ENCODE results near the gene RPE65.
"Not testable (repeated sequence)": the region's sequence is repeated elsewhere in the genome, so short reads cannot be mapped to it uniquely, and the experiment has no call there.

Gene RPE65

GRCh38 chr1:68481041-68481440, 31.3 kb upstream of the RPE65 start:
- WGBS, 2 experiments (ENCODE audit: insufficient coverage in 2 of 2) = 71 to 100% methylated on average over 1 of the region's 3 CpGs
- no peaks in the 10 kb centered on the region for H3K9me3 ChIP-seq (ENCODE audit: control insufficient read depth, low read length)

GRCh38 chr1:68479501-68479900, 29.7 kb upstream of the RPE65 start:
- no peaks in the 10 kb centered on the region for H3K9me3 ChIP-seq (ENCODE audit: control insufficient read depth, low read length)
- H3K4me1 ChIP-seq (ENCODE audit: control insufficient read depth, insufficient read depth, low read length, poor library complexity, severe bottlenecking) = no peaks in the 10 kb centered on the region
- WGBS, 2 experiments (ENCODE audit: insufficient coverage in 2 of 2) = 80% methylated on average over 1 of the region's 2 CpGs; no CpG with 5 or more reads in 1 of the 2 experiments
- no peak overlapping the region for H3K27ac ChIP-seq (ENCODE audit: low read depth, low read length, severe bottlenecking)
- peaks cover 49% of the 10 kb centered on the region for H3K36me3 ChIP-seq (ENCODE audit: control insufficient read depth, insufficient read depth, low read length)
- H3K4me3 ChIP-seq (ENCODE audit: extremely low read depth, insufficient read depth, low read length, poor library complexity, severe bottlenecking) = no peak overlapping the region

More at GRCh38 chr1:68481041-68481440, 31.3 kb upstream of the RPE65 start:
- H3K36me3 ChIP-seq (ENCODE audit: control insufficient read depth, insufficient read depth, low read length) = peaks cover 53% of the 10 kb centered on the region
- no peak overlapping the region for H3K4me3 ChIP-seq (ENCODE audit: extremely low read depth, insufficient read depth, low read length, poor library complexity, severe bottlenecking)
- no peak overlapping the region for H3K27ac ChIP-seq (ENCODE audit: low read depth, low read length, severe bottlenecking)
- no peaks in the 10 kb centered on the region for H3K4me1 ChIP-seq (ENCODE audit: control insufficient read depth, insufficient read depth, low read length, poor library complexity, severe bottlenecking)

- H3K4me1 ChIP-seq (ENCODE audit: control insufficient read depth, insufficient read depth, low read length, poor library complexity, severe bottlenecking) = no peaks in the 10 kb centered on the region
- peaks cover 46% of the 10 kb centered on the region for H3K36me3 ChIP-seq (ENCODE audit: control insufficient read depth, insufficient read depth, low read length)
- H3K9me3 ChIP-seq (ENCODE audit: control insufficient read depth, low read length) = no peaks in the 10 kb centered on the region
- no peak overlapping the region for H3K4me3 ChIP-seq (ENCODE audit: extremely low read depth, insufficient read depth, low read length, poor library complexity, severe bottlenecking)
- H3K27ac ChIP-seq (ENCODE audit: low read depth, low read length, severe bottlenecking) = no peak overlapping the region
- 100% methylated on average over 1 of the region's 2 CpGs; no CpG with 5 or more reads in 1 of the 2 experiments for WGBS, 2 experiments (ENCODE audit: insufficient coverage in 2 of 2)
These were observed 28.9 kb upstream of the RPE65 start for GRCh38 chr1:68478662-68479061.

GRCh38 chr1:68476626-68477025, 26.9 kb upstream of the RPE65 start:
- not testable (repeated sequence) for H3K27ac ChIP-seq (ENCODE audit: low read depth, low read length, severe bottlenecking); H3K4me1 ChIP-seq (ENCODE audit: control insufficient read depth, insufficient read depth, low read length, poor library complexity, severe bottlenecking); H3K4me3 ChIP-seq (ENCODE audit: extremely low read depth, insufficient read depth, low read length, poor library complexity, severe bottlenecking); H3K9me3 ChIP-seq (ENCODE audit: control insufficient read depth, low read length)
- no CpG with 5 or more reads among the region's 2 CpGs for WGBS, 2 experiments (ENCODE audit: insufficient coverage in 2 of 2)
- peaks cover 36% of the 10 kb centered on the region for H3K36me3 ChIP-seq (ENCODE audit: control insufficient read depth, insufficient read depth, low read length)

- Histone ChIP-seq H3K36me3 (ENCODE audit: control insufficient read depth, insufficient read depth, low read length) (peaks cover 4% of the 10 kb centered on the region), H3K9me3 (ENCODE audit: control insufficient read depth, low read length) (no peaks in the 10 kb centered on the region), H3K4me1 (ENCODE audit: control insufficient read depth, insufficient read depth, low read length, poor library complexity, severe bottlenecking) (no peaks in the 10 kb centered on the region), H3K4me3 (ENCODE audit: extremely low read depth, insufficient read depth, low read length, poor library complexity, severe bottlenecking) (no peak overlapping the region), H3K27ac (ENCODE audit: low read depth, low read length, severe bottlenecking) (no peak overlapping the region)
These were observed 23.3 kb upstream of the RPE65 start for GRCh38 chr1:68473060-68473459.

GRCh38 chr1:68470388-68470970, 20.7 kb upstream of the RPE65 start:
- 88% methylated on average over 1 of the region's 2 CpGs for WGBS, 2 experiments (ENCODE audit: insufficient coverage in 2 of 2)
- Histone ChIP-seq H3K4me3 (ENCODE audit: extremely low read depth, insufficient read depth, low read length, poor library complexity, severe bottlenecking) (no peak overlapping the region), H3K9me3 (ENCODE audit: control insufficient read depth, low read length) (no peaks in the 10 kb centered on the region), H3K36me3 (ENCODE audit: control insufficient read depth, insufficient read depth, low read length) (no peaks in the 10 kb centered on the region), H3K4me1 (ENCODE audit: control insufficient read depth, insufficient read depth, low read length, poor library complexity, severe bottlenecking) (no peaks in the 10 kb centered on the region), H3K27ac (ENCODE audit: low read depth, low read length, severe bottlenecking) (no peak overlapping the region)

- Histone ChIP-seq H3K4me3 (ENCODE audit: extremely low read depth, insufficient read depth, low read length, poor library complexity, severe bottlenecking) (no peak overlapping the region), H3K4me1 (ENCODE audit: control insufficient read depth, insufficient read depth, low read length, poor library complexity, severe bottlenecking) (peaks cover 4% of the 10 kb centered on the region), H3K9me3 (ENCODE audit: control insufficient read depth, low read length) (peaks cover 10% of the 10 kb centered on the region), H3K36me3 (ENCODE audit: control insufficient read depth, insufficient read depth, low read length) (no peaks in the 10 kb centered on the region), H3K27ac (ENCODE audit: low read depth, low read length, severe bottlenecking) (no peak overlapping the region)
- WGBS, 2 experiments (ENCODE audit: insufficient coverage in 2 of 2) = 13 to 32% methylated on average over 4 to 5 of the region's 6 CpGs
These were observed 15.1 kb upstream of the RPE65 start for GRCh38 chr1:68464891-68465290.

- no peaks in the 10 kb centered on the region for H3K36me3 ChIP-seq (ENCODE audit: control insufficient read depth, insufficient read depth, low read length)
- H3K27ac ChIP-seq (ENCODE audit: low read depth, low read length, severe bottlenecking) = no peak overlapping the region
- no peak overlapping the region for H3K4me3 ChIP-seq (ENCODE audit: extremely low read depth, insufficient read depth, low read length, poor library complexity, severe bottlenecking)
- peaks cover 4% of the 10 kb centered on the region for H3K4me1 ChIP-seq (ENCODE audit: control insufficient read depth, insufficient read depth, low read length, poor library complexity, severe bottlenecking)
- WGBS, 2 experiments (ENCODE audit: insufficient coverage in 2 of 2) = 100% methylated on average over 1 to 3 of the region's 4 CpGs
- peaks cover 10% of the 10 kb centered on the region for H3K9me3 ChIP-seq (ENCODE audit: control insufficient read depth, low read length)
These were observed 11.2 kb upstream of the RPE65 start for GRCh38 chr1:68460935-68461334.

- Histone ChIP-seq H3K27ac (ENCODE audit: low read depth, low read length, severe bottlenecking) (no peak overlapping the region), H3K4me1 (ENCODE audit: control insufficient read depth, insufficient read depth, low read length, poor library complexity, severe bottlenecking) (no peaks in the 10 kb centered on the region), H3K4me3 (ENCODE audit: extremely low read depth, insufficient read depth, low read length, poor library complexity, severe bottlenecking) (no peak overlapping the region), H3K9me3 (ENCODE audit: control insufficient read depth, low read length) (peaks cover 10% of the 10 kb centered on the region), H3K36me3 (ENCODE audit: control insufficient read depth, insufficient read depth, low read length) (no peaks in the 10 kb centered on the region)
- WGBS, 2 experiments (ENCODE audit: insufficient coverage in 2 of 2) = 100% methylated on average over 1 of the region's 1 CpG
These were observed 10.0 kb upstream of the RPE65 start for GRCh38 chr1:68459796-68460195.

GRCh38 chr1:68459091-68459490, 9.3 kb upstream of the RPE65 start:
- H3K27ac ChIP-seq (ENCODE audit: low read depth, low read length, severe bottlenecking) = no peak overlapping the region
- no peaks in the 10 kb centered on the region for H3K36me3 ChIP-seq (ENCODE audit: control insufficient read depth, insufficient read depth, low read length)
- no peak overlapping the region for H3K4me3 ChIP-seq (ENCODE audit: extremely low read depth, insufficient read depth, low read length, poor library complexity, severe bottlenecking)
- H3K9me3 ChIP-seq (ENCODE audit: control insufficient read depth, low read length) = peaks cover 10% of the 10 kb centered on the region
- no peaks in the 10 kb centered on the region for H3K4me1 ChIP-seq (ENCODE audit: control insufficient read depth, insufficient read depth, low read length, poor library complexity, severe bottlenecking)
- WGBS, 2 experiments (ENCODE audit: insufficient coverage in 2 of 2) = 79 to 89% methylated on average over 1 of the region's 2 CpGs

- 100% methylated on average over 1 of the region's 1 CpG for WGBS, 2 experiments (ENCODE audit: insufficient coverage in 2 of 2)
- Histone ChIP-seq H3K4me1 (ENCODE audit: control insufficient read depth, insufficient read depth, low read length, poor library complexity, severe bottlenecking) (no peaks in the 10 kb centered on the region), H3K36me3 (ENCODE audit: control insufficient read depth, insufficient read depth, low read length) (no peaks in the 10 kb centered on the region), H3K27ac (ENCODE audit: low read depth, low read length, severe bottlenecking) (no peak overlapping the region), H3K4me3 (ENCODE audit: extremely low read depth, insufficient read depth, low read length, poor library complexity, severe bottlenecking) (no peak overlapping the region), H3K9me3 (ENCODE audit: control insufficient read depth, low read length) (no peaks in the 10 kb centered on the region)
These were observed 6.4 kb upstream of the RPE65 start for GRCh38 chr1:68456202-68456601.
